ENCODE data around the gene APOB.

The APOB gene, protein sequence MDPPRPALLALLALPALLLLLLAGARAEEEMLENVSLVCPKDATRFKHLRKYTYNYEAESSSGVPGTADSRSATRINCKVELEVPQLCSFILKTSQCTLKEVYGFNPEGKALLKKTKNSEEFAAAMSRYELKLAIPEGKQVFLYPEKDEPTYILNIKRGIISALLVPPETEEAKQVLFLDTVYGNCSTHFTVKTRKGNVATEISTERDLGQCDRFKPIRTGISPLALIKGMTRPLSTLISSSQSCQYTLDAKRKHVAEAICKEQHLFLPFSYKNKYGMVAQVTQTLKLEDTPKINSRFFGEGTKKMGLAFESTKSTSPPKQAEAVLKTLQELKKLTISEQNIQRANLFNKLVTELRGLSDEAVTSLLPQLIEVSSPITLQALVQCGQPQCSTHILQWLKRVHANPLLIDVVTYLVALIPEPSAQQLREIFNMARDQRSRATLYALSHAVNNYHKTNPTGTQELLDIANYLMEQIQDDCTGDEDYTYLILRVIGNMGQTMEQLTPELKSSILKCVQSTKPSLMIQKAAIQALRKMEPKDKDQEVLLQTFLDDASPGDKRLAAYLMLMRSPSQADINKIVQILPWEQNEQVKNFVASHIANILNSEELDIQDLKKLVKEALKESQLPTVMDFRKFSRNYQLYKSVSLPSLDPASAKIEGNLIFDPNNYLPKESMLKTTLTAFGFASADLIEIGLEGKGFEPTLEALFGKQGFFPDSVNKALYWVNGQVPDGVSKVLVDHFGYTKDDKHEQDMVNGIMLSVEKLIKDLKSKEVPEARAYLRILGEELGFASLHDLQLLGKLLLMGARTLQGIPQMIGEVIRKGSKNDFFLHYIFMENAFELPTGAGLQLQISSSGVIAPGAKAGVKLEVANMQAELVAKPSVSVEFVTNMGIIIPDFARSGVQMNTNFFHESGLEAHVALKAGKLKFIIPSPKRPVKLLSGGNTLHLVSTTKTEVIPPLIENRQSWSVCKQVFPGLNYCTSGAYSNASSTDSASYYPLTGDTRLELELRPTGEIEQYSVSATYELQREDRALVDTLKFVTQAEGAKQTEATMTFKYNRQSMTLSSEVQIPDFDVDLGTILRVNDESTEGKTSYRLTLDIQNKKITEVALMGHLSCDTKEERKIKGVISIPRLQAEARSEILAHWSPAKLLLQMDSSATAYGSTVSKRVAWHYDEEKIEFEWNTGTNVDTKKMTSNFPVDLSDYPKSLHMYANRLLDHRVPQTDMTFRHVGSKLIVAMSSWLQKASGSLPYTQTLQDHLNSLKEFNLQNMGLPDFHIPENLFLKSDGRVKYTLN (N-terminal part only)

DNA sequence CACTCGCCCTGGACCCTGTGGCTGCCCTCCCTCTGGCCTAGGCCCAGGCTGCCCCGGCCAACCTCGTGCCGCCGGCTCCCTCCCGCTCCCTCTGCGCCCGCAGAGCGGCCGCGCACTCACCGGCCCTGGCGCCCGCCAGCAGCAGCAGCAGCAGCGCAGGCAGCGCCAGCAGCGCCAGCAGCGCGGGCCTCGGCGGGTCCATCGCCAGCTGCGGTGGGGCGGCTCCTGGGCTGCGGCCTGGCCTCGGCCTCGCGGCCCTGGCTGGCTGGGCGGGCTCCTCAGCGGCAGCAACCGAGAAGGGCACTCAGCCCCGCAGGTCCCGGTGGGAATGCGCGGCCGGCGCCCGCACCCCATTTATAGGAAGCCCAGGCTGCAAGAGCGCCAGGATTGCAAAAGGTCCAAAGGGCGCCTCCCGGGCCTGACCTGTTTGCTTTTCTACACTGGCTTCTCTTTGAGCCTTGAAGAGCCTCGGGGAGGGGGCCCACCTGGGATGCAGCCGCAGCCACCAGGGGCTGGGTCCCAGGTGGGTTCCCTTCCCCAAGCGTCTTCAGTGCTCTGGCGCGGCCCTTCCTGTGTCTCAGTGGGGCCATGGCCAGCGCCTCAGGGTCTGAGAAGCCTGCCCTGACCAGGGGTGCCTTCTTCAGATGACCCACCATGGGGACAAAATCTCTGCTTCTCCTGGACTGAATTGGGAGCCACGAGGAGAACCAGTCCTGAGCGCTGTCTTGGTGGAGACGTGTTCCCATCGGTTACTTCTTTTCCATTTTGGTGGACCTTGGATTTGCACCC lies at the start of gene APOB:
Gene APOB, minus strand, starts transcription at position 330 of the 789 bp plus-strand sequence. Its CDS starts 128 bp downstream, at position 202.
- H3K27me3 ChIP-seq (ENCODE audit: insufficient read depth, low read depth): no peaks in the 10 kb centered on the region
- H3K4me1 ChIP-seq (ENCODE audit: low read depth, poor library complexity, severe bottlenecking): no peaks in the 10 kb centered on the region
- peak within 1 kb of the TSS; percentile 50 for H2AFZ ChIP-seq (ENCODE audit: low read depth)
- no peaks in the 10 kb centered on the region for H3K36me3 ChIP-seq (ENCODE audit: insufficient read depth)
- H4K20me1 ChIP-seq (ENCODE audit: insufficient read depth): no peaks in the 10 kb centered on the region
- H3K79me2 ChIP-seq (ENCODE audit: insufficient read depth, low read depth): no peaks in the 10 kb centered on the region
- no peak within 1 kb of the TSS for H3K4me2 ChIP-seq
- H3K4me3 ChIP-seq (IDR thresholded peaks at IDR 0.05; ENCODE audit: insufficient read depth, low read depth, low read length): no peak within 1 kb of the TSS
- H3K27ac ChIP-seq: no peak within 1 kb of the TSS
- TF ChIP-seq, protein P1, sequence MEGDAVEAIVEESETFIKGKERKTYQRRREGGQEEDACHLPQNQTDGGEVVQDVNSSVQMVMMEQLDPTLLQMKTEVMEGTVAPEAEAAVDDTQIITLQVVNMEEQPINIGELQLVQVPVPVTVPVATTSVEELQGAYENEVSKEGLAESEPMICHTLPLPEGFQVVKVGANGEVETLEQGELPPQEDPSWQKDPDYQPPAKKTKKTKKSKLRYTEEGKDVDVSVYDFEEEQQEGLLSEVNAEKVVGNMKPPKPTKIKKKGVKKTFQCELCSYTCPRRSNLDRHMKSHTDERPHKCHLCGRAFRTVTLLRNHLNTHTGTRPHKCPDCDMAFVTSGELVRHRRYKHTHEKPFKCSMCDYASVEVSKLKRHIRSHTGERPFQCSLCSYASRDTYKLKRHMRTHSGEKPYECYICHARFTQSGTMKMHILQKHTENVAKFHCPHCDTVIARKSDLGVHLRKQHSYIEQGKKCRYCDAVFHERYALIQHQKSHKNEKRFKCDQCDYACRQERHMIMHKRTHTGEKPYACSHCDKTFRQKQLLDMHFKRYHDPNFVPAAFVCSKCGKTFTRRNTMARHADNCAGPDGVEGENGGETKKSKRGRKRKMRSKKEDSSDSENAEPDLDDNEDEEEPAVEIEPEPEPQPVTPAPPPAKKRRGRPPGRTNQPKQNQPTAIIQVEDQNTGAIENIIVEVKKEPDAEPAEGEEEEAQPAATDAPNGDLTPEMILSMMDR (conservative IDR thresholded peaks at IDR 0.05; ENCODE audit: low read depth, low read length): no peak
- H3K9ac ChIP-seq: no peak within 1 kb of the TSS

DNA sequence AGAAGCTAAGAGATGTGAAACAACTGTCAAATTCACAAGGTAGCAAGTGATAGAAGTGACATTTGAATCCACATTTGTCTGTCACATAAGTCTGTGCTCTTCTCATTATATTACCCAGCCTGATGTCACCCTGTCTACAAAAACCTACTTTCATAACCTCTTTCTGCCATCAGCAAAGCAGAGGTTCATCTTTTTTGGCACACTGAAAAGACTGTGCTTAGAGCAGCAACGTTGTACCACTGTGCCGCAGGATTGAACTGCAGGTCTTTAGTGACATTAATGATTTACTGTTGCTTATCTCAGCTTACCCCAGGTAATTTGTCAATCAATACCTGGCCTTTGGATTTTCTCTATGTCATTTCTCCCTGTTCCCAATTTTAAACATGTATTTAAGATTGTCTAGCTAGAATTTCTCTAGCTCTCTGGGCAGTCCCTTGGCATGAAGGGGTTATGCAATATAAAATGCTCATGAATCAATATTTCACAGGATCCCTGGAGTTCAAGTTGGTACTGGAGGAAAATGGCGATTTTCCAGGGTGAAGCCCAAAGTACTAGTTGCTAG lies 48.5 kb upstream of the APOB start:
- H2AFZ ChIP-seq (ENCODE audit: low read depth): no peak overlapping the region
- H3K4me1 ChIP-seq (ENCODE audit: low read depth, poor library complexity, severe bottlenecking): no peaks in the 10 kb centered on the region
- H3K4me3 ChIP-seq (IDR thresholded peaks at IDR 0.05; ENCODE audit: insufficient read depth, low read depth, low read length): no peak overlapping the region
- no peak overlapping the region for H3K4me2 ChIP-seq
- H3K27me3 ChIP-seq (ENCODE audit: insufficient read depth, low read depth): no peaks in the 10 kb centered on the region
- no peaks in the 10 kb centered on the region for H3K36me3 ChIP-seq (ENCODE audit: insufficient read depth)
- H3K27ac ChIP-seq: no peak overlapping the region
- H3K79me2 ChIP-seq (ENCODE audit: insufficient read depth, low read depth): no peaks in the 10 kb centered on the region
- TF ChIP-seq, protein P1 (conservative IDR thresholded peaks at IDR 0.05; ENCODE audit: low read depth, low read length): no peak
- H4K20me1 ChIP-seq (ENCODE audit: insufficient read depth): no peaks in the 10 kb centered on the region
- H3K9ac ChIP-seq: no peak overlapping the region

DNA sequence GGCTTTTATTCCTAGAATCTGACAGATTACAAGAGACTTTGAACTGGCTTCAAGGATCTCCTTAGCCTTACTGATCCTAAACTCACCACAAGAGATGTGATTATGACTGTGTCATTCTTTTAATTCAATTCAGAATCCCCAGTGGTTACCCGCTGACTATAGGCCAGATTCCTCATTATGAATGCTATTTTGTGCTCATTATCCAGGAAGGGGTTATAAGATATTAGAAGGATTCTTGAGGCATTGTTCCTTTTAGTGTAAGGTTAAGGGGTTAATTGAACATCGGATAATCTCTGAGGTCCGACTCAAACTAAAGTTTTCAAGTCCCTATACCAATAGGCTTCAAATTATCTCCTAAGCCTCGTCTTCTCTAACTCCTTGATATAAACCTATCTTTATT lies 40.5 kb upstream of the APOB start:
- Histone ChIP-seq H3K4me2 (no peak overlapping the region), H3K36me3 (ENCODE audit: insufficient read depth) (no peaks in the 10 kb centered on the region), H3K4me1 (ENCODE audit: low read depth, poor library complexity, severe bottlenecking) (no peaks in the 10 kb centered on the region), H3K4me3 (IDR thresholded peaks at IDR 0.05; ENCODE audit: insufficient read depth, low read depth, low read length) (no peak overlapping the region), H3K9ac (no peak overlapping the region), H2AFZ (ENCODE audit: low read depth) (no peak overlapping the region), H3K27ac (no peak overlapping the region), H3K27me3 (ENCODE audit: insufficient read depth, low read depth) (no peaks in the 10 kb centered on the region), H4K20me1 (ENCODE audit: insufficient read depth) (no peaks in the 10 kb centered on the region), H3K79me2 (ENCODE audit: insufficient read depth, low read depth) (no peaks in the 10 kb centered on the region)
- TF ChIP-seq, protein P1 (conservative IDR thresholded peaks at IDR 0.05; ENCODE audit: low read depth, low read length): no peak
